OCI-LY3 (cell line): Measurements from ENCODE around the gene NPTX1.

ENCODE experiments used
- EZH2phosphoT487 ChIP-seq: fragments of 200-600 bp; shearing (Covaris generic); IDR thresholded peaks from 2 replicates; pipeline ENCODE4 v1.6.1; 2018; ENCODE audit warnings: antibody characterized with exemption, mixed run types, low read depth
- TF ChIP-seq, protein P1 (sequence below): fragments of 200-600, 300-600 bp; sonication (generic); IDR thresholded peaks from 2 replicates; pipeline ENCODE4 v1.5.1; 2014; ENCODE audit warnings: antibody characterized with exemption, low read length, low read depth

DNA sequence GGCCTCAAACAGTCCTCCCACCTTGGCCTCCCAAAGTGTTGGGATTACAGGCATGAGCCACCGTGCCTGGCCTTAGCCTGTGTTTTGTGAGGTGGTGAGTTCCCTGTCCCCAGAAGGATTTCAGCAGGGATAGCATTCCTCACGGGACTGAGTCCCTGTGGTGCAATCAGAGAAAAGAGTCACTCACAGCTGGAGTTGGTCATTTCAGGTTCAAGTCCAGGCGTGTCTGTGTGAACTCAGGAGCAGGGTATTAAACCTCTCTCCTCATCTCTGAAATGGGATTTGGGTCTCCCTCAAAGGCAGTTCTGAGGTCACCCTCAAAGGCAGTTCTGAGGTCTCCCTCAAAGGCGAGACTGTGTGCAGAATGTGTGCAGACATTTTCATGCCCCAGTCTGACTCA lies 28.6 kb downstream of the NPTX1 start:
- TF ChIP-seq, protein P1, sequence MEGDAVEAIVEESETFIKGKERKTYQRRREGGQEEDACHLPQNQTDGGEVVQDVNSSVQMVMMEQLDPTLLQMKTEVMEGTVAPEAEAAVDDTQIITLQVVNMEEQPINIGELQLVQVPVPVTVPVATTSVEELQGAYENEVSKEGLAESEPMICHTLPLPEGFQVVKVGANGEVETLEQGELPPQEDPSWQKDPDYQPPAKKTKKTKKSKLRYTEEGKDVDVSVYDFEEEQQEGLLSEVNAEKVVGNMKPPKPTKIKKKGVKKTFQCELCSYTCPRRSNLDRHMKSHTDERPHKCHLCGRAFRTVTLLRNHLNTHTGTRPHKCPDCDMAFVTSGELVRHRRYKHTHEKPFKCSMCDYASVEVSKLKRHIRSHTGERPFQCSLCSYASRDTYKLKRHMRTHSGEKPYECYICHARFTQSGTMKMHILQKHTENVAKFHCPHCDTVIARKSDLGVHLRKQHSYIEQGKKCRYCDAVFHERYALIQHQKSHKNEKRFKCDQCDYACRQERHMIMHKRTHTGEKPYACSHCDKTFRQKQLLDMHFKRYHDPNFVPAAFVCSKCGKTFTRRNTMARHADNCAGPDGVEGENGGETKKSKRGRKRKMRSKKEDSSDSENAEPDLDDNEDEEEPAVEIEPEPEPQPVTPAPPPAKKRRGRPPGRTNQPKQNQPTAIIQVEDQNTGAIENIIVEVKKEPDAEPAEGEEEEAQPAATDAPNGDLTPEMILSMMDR: no peak
- TF ChIP-seq EZH2phosphoT487: no peak
